HG03432 (cell line): ENCODE measurements around the gene DAPK2.
A peak's percentile ranks its signal among the peaks of the same experiment; 100 is the strongest.
"Not testable (repeated sequence)": the region's sequence is repeated elsewhere in the genome, so short reads cannot be mapped to it uniquely, and the experiment has no call there.

Experiments used
- ATAC-seq: cut with Tn5 transposase; IDR thresholded peaks from one replicate; pipeline ENCODE4 v1.9.1; 2021; ENCODE audit warnings: mild to moderate bottlenecking, moderate library complexity; ENCODE audit not compliant: unreplicated experiment

The DAPK2 gene

DNA sequence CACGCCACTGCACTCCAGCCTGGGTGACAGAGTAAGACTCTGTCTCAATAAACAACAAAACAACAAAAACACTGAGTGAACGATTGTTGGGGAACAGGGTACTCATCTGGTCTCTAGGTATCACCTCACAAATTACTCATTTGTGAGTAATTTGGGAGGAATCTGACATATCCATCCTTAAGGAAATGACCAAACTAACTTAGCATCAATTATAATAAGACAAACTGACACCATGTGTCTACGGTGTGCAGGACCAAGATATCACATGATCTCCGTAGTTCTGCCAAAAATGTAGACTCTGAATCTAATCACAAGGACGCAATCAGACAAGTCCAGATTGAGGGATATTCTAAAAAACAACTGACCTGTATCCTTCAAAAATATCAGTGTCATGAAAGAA is 12.0 kb upstream of the DAPK2 start:
- no peak for ATAC-seq

- ATAC-seq: not testable (repeated sequence)
Observed at GRCh38 chr15:64053674-64054073, 7.4 kb upstream of the DAPK2 start.

- ATAC-seq: no peak
Observed at GRCh38 chr15:64052925-64053491, 6.7 kb upstream of the DAPK2 start.

DNA sequence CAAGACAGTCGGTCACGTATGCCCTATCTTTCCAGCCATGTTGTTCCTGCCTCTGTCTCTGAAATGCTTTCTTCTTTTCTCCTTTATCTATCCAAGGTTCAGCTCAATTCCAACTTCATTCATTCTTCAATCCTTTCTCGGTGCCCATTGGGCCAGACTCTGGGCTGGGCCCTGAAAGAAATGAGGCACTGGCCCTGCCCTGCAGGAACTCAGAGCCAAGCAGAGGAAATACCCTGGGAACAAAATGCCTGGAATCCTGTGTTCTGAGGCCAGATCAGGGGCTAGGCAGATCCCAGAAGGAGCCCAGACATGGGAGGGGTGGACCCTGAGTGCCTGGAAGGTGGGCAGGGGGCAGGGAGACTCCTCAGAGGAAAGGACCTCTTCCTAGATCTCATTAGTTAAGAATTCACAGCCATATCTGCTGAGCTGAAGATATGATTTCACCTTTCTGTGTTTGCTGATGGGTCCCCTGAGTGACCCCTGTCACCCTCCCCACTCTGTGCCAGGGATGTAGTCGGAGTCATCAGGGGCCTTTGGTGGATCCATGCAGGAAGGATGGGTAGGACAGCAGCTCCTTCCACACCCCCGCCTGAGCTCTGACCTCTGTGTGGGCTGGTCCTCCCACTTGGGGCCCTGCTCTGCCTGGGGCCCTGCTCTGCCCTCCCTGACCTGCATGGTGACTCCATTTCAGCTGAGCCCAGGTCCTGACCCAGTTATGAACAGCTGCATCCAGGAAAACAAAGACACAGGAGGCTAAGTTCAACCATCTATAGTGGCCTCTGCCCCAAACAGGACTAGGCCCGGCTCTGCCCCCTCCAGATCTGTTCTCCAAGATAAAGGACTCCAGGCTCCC is 5.3 kb upstream of the DAPK2 start:
- ATAC-seq: no peak

GRCh38 chr15:64051093-64051402 is 4.8 kb upstream of the DAPK2 start:
- no peak for ATAC-seq

DNA sequence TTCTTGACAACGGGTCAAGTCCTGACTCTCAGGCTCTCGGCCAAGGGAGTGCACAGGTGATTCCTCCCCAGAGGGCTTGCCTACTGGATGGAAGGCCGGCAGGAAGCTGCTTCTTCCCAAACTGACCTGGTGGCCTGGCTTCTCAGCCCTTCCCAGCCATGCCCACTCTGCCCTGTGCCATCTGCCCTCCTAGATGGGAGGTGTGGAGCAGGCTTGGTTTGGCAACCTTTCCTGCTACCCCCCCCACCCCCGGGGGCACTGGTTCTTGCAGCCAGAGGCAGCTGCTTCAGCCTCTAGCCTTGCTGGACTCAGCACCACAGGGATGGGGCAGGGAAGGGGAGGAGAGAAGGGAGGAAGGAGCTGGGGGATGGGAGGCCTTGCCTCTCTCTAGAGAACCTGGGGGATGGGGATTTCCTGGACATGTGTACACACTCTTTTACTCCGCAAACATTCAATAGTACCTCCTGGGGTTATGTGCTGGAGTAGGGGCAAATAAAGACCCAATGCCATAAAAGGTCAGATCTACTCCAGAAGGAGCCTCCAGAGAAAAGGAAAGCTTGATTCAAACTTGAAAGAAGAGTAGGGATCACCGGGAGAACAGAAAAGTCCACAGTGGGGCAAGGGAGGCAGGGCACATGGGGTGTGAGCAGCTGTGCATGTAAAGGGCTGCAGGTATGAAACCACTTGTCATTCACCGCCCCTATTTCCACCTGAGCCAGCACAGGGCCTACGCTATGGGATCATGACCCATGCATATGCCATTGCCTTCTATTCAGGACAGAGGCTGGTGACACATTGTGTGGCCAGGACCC is 4.2 kb upstream of the DAPK2 start:
- no peak for ATAC-seq

DNA sequence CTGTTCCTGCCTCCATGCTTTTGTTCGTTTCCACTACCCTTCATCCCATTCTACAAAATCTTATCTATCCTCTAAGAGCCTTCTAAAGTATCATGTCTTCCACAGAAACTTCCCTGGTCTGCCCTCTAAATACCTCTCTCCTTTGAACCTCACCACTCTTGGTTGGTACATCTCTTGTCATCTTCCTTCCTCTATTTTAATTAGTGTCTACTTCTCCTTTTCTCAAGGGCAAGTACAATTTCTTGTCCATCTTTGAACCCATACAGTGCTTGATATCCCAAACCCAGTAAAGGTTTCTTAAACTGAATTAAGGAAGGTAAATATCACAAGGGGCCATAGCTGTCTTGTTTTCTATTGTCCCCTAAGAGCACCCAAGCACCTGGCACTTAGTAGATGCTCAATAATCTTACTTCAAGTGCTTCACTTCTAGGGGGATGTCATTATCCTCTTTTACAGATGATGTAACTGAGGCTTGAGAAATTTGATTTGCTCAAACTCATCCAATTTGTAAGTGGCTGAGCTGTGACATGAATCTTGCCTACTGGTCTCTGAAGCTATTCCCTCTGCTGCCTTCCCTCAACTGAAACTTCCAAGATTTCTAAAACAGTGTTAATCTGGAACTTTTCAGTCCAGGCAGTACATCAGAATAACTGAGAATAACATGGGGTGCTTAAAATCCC is 2.6 kb upstream of the DAPK2 start:
- no peak for ATAC-seq

GRCh38 chr15:64045774-64046420 is 388 bp downstream of the DAPK2 start:
- ATAC-seq: peak; percentile 24

DNA sequence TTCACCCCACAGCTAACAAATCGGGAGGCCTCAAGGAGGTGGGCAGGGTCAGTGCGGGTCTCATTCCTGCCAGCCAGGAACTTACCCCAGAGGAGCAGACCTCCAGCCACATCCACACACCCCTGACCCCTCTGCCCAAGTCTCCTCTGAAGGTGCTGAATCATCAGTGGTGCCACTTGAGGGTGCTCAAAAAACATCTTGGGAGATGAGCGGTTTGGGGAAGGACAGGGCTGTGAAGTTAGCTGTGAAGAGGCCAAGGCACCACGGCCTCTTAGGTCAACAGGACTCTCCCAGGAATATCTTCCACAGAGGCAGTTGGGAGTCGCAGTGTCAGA is 1.2 kb downstream of the DAPK2 start:
- no peak for ATAC-seq

- peak; percentile 63 for ATAC-seq
Observed at GRCh38 chr15:64044300-64045100, 1.8 kb downstream of the DAPK2 start.

- ATAC-seq: no peak
Observed at GRCh38 chr15:64038878-64039610, 7.2 kb downstream of the DAPK2 start.

- no peak for ATAC-seq
Observed at GRCh38 chr15:64037966-64038365, 8.3 kb downstream of the DAPK2 start.

DNA sequence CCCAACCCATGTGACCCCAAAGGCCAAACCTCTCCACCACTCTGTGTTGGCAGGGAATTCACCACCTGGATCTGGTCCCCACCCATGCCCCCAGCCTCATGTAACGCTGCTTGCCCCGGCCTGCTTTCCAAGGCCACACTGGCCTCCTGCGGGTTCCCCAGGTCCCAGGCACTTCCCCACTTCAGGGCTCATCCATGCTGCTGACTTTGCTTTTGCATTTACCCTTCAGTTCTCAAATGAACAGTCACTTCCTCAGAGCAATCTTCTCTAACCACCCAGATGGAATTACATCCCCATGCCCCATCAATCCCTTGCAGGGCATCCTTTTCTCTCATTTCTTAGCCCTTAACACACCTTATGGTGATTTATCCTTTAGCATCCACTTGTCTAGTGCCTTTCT is 9.2 kb downstream of the DAPK2 start:
- no peak for ATAC-seq

- ATAC-seq: no peak
Observed at GRCh38 chr15:64035525-64035924, 10.8 kb downstream of the DAPK2 start.

GRCh38 chr15:64034519-64034918 is 11.8 kb downstream of the DAPK2 start:
- ATAC-seq: no peak

DNA sequence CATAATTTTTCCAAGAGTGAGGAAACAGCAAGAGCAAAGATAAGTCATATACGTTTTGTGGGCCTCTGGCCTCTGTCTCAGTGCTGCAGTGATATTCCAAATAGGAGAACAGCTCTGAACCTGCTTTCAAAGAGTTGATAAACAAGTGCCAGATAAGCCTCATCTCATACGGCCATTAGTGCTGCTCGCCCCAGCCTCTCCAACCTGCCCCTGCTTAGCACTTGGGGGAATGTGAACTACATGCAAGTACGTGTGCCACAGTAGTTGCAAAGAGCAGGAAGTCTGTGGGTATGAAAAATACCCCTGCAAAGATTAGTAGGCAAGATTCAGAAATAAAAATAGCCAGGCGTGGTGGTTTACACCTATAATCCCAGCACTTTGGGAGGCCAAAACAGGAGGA is 14.0 kb downstream of the DAPK2 start:
- no peak for ATAC-seq

DNA sequence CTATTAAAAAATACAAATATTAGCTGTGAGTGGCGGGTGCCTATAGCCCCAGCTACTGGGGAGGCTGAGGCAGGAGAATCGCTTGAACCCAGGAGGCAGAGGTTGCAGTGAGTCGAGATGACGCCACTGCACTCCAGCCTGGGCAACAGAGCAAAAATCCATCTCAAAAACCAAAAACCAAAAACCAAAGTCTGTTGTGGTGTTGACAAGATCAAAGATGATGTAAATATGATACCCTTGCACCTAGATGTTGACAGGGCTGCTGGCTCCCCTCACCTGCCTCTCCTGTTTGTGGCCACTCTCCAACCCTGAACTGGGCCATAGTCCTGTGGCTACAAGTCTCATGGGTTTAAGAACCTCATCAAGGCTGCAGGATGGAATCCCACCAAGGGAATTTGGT is 16.2 kb downstream of the DAPK2 start:
- ATAC-seq: no peak

GRCh38 chr15:64029633-64030032 is 16.7 kb downstream of the DAPK2 start:
- no peak for ATAC-seq

DNA sequence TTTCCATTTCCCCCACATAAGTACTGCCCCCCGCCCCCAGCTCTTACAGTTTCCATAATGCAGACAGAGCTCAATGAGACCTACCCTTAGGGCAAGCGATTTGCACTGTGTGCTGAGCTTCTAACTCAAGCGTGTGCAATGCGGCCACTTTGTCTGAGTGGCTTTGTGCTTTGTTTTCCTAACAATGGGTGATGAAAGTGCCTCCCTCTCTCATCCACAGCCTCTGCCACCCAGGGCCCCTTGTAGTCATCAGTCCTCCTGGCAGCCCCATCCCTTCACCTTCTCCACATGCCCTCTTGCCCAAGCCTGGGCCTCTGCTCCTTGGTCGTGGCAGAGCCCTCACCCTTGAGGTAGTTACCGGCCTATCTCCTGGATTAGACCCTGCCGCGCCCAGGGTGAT is 17.2 kb downstream of the DAPK2 start:
- no peak for ATAC-seq

- no peak for ATAC-seq
Observed at GRCh38 chr15:64026591-64026990, 19.7 kb downstream of the DAPK2 start.
